Adipocyte (in vitro differentiated cells): Measurements from ENCODE around the gene PHB1.

ENCODE experiments used
- DNase-seq: peaks from one replicate; pipeline ENCODE4 v3.0.0-alpha.2; 2015; ENCODE audit warnings: low read depth
- H3K27me3 ChIP-seq: replicated peaks from 2 replicates; pipeline ENCODE4 v1.7.0; 2013; ENCODE audit warnings: mild to moderate bottlenecking, low read length, moderate library complexity; ENCODE audit not compliant: control insufficient read depth, insufficient read depth
- H3K36me3 ChIP-seq: 2 replicates; pipeline ENCODE4 v1.7.0; 2013; ENCODE audit warnings: low read length, mild to moderate bottlenecking, moderate library complexity; ENCODE audit not compliant: control insufficient read depth, insufficient read depth, severe bottlenecking
- H3K4me1 ChIP-seq: 2 replicates; pipeline ENCODE4 v1.7.0; 2013; ENCODE audit warnings: mild to moderate bottlenecking, low read length, moderate library complexity; ENCODE audit not compliant: control insufficient read depth, insufficient read depth
- H3K4me3 ChIP-seq: 2 replicates; pipeline ENCODE4 v1.7.0; 2013; ENCODE audit warnings: mild to moderate bottlenecking, low read length, moderate library complexity
- H3K9ac ChIP-seq: 2 replicates; pipeline ENCODE4 v1.7.0; 2013; ENCODE audit warnings: mild to moderate bottlenecking, low read length, moderate library complexity
- H3K9me3 ChIP-seq: 2 replicates; pipeline ENCODE4 v1.7.0; 2013; ENCODE audit warnings: mild to moderate bottlenecking, low read length, moderate library complexity; ENCODE audit not compliant: control insufficient read depth

Gene PHB1

DNA sequence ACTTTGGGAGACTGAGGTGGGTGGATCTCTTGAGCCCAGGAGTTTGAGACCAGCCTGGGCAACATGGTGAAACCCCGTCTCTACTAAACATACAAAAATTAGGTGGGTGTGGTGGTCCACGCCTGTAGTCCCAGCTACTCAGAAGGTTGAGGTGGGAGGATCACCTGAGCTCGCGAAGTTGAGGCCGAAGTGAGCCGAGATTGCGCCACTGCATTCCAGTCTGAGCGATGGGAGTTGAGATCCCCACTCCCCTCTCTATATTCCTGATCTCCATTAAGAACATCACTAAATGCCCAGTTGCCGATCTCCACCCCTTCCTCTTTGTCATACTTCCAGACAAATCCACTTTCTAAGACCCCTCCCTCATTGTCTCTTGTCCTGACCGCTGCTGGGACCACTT is 28.3 kb downstream of the PHB1 start:
- Histone ChIP-seq H3K27me3 (peaks cover 12% of the 10 kb centered on the region), H3K9me3 (no peaks in the 10 kb centered on the region), H3K9ac (no peak overlapping the region), H3K4me3 (no peak overlapping the region), H3K4me1 (peaks cover 3% of the 10 kb centered on the region), H3K36me3 (no peaks in the 10 kb centered on the region)
- no peak for DNase-seq

- peaks cover 4% of the 10 kb centered on the region for H3K4me1 ChIP-seq
- H3K36me3 ChIP-seq, result no peaks in the 10 kb centered on the region
- H3K9ac ChIP-seq, result no peak overlapping the region
- peaks cover 12% of the 10 kb centered on the region for H3K27me3 ChIP-seq
- no peak for DNase-seq
- no peak overlapping the region for H3K4me3 ChIP-seq
- no peaks in the 10 kb centered on the region for H3K9me3 ChIP-seq
These were observed 29.7 kb downstream of the PHB1 start for GRCh38 chr17:49384951-49385350.

- DNase-seq, result no peak
- Histone ChIP-seq H3K4me1 (peaks cover 4% of the 10 kb centered on the region), H3K4me3 (no peak overlapping the region), H3K27me3 (peaks cover 12% of the 10 kb centered on the region), H3K9me3 (peaks cover 9% of the 10 kb centered on the region), H3K36me3 (no peaks in the 10 kb centered on the region), H3K9ac (no peak overlapping the region)
These were observed 31.6 kb downstream of the PHB1 start for GRCh38 chr17:49383060-49383459.

GRCh38 chr17:49382556-49382955 is 32.1 kb downstream of the PHB1 start:
- DNase-seq, result no peak
- peaks cover 9% of the 10 kb centered on the region for H3K27me3 ChIP-seq
- H3K9me3 ChIP-seq, result peaks cover 9% of the 10 kb centered on the region
- H3K4me1 ChIP-seq, result peaks cover 4% of the 10 kb centered on the region
- H3K9ac ChIP-seq, result no peak overlapping the region
- H3K36me3 ChIP-seq, result no peaks in the 10 kb centered on the region
- no peak overlapping the region for H3K4me3 ChIP-seq

GRCh38 chr17:49381793-49382192 is 32.9 kb downstream of the PHB1 start:
- H3K9me3 ChIP-seq, result peaks cover 9% of the 10 kb centered on the region
- DNase-seq, result no peak
- H3K4me3 ChIP-seq, result no peak overlapping the region
- H3K36me3 ChIP-seq, result no peaks in the 10 kb centered on the region
- peaks cover 7% of the 10 kb centered on the region for H3K27me3 ChIP-seq
- H3K9ac ChIP-seq, result no peak overlapping the region
- H3K4me1 ChIP-seq, result peaks cover 4% of the 10 kb centered on the region

- Histone ChIP-seq H3K36me3 (no peaks in the 10 kb centered on the region), H3K4me1 (peaks cover 4% of the 10 kb centered on the region)
- DNase-seq, result no peak
These were observed 33.6 kb downstream of the PHB1 start for GRCh38 chr17:49381033-49381432.

GRCh38 chr17:49379926-49380325 is 34.8 kb downstream of the PHB1 start:
- DNase-seq, result no peak
- Histone ChIP-seq H3K9me3 (peaks cover 9% of the 10 kb centered on the region), H3K27me3 (peaks cover 7% of the 10 kb centered on the region), H3K4me1 (peaks cover 4% of the 10 kb centered on the region), H3K9ac (no peak overlapping the region), H3K36me3 (no peaks in the 10 kb centered on the region), H3K4me3 (no peak overlapping the region)

More at GRCh38 chr17:49381033-49381432, 33.6 kb downstream of the PHB1 start:
- Histone ChIP-seq H3K4me3 (no peak overlapping the region), H3K9me3 (peaks cover 9% of the 10 kb centered on the region), H3K9ac (no peak overlapping the region), H3K27me3 (peaks cover 7% of the 10 kb centered on the region)

DNA sequence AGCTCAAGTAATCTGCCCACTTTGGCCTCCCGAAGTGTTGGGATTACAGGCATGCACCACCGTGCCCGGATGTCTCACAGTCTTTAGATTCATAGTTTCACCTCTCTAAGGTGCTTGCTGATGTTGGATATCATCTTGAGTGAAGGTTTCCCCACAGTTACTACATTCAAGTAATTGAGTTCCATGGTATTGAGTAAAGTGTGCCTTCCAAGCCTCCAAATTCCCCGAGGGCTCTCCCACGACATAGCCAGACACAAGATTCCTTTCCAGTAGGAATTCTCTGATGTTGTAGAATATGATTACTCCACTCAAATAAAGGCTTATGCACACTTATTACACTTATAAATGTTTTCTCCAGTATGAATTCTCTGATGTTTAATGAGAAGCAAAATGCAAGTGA is 36.4 kb downstream of the PHB1 start:
- H3K27me3 ChIP-seq, result peaks cover 4% of the 10 kb centered on the region

DNA sequence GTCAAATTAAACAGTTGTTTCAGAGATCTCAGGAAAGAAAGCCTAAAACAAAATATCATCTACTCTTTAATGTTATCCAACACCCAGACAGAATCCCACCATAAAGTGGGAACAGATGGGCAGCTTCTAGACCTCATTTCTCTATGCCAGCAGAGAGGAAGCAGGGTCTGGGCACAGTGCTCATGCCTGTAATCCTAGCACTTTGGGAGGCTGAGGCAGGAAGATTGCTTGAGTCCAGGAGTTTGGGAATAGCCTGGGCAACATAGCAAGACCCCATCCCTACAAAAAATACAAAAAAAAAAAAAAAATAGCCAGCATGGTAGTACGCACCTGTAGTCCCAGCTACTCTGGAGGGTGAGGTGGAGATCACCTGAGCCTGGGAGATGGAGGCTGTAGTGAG is 39.1 kb downstream of the PHB1 start:
- Histone ChIP-seq H3K9me3 (peaks cover 9% of the 10 kb centered on the region), H3K36me3 (no peaks in the 10 kb centered on the region), H3K4me3 (no peak overlapping the region), H3K27me3 (no peaks in the 10 kb centered on the region), H3K4me1 (no peaks in the 10 kb centered on the region), H3K9ac (no peak overlapping the region)
- no peak for DNase-seq

More for the DNA sequence above, 36.4 kb downstream of the PHB1 start:
- no peaks in the 10 kb centered on the region for H3K36me3 ChIP-seq
- peaks cover 9% of the 10 kb centered on the region for H3K9me3 ChIP-seq
- H3K9ac ChIP-seq, result no peak overlapping the region
- H3K4me3 ChIP-seq, result no peak overlapping the region
- H3K4me1 ChIP-seq, result peaks cover 4% of the 10 kb centered on the region
- DNase-seq, result no peak

- H3K36me3 ChIP-seq, result no peaks in the 10 kb centered on the region
- no peak for DNase-seq
- no peak overlapping the region for H3K9ac ChIP-seq
- no peaks in the 10 kb centered on the region for H3K4me1 ChIP-seq
- H3K9me3 ChIP-seq, result peaks cover under 1% of the 10 kb centered on the region
- no peaks in the 10 kb centered on the region for H3K27me3 ChIP-seq
- no peak overlapping the region for H3K4me3 ChIP-seq
These were observed 41.6 kb downstream of the PHB1 start for GRCh38 chr17:49373115-49373514.

DNA sequence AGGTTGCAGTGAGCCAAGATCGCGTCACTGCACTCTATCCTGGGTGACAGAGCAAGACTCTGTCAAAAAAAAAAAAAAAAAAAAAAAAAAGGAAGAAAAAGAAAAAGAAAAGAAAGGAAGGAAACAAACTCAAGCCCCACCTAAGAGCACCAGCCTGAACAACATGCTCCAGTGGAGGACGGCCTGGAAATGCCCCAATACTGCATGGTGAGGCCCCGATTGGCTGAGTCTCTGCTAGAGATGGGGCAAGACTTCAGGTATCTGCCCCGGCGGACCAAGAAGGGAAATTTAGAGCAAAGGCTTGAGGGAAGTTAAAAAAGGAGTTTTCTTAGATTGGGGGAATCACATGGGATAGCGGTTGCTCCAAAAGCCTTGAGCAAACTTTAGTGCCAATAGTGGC is 42.3 kb downstream of the PHB1 start:
- H3K4me1 ChIP-seq, result no peaks in the 10 kb centered on the region
- H3K9me3 ChIP-seq, result no peaks in the 10 kb centered on the region
- no peak for DNase-seq
- no peaks in the 10 kb centered on the region for H3K27me3 ChIP-seq
- H3K36me3 ChIP-seq, result no peaks in the 10 kb centered on the region
- no peak overlapping the region for H3K4me3 ChIP-seq
- H3K9ac ChIP-seq, result no peak overlapping the region
